ENCODE data around the gene KRT35.

The KRT35 gene

GRCh38 chr17:41486316-41486715 lies 5.4 kb upstream of the KRT35 start:
- DNase-seq, result no peak

- DNase-seq, result no peak
Measured at GRCh38 chr17:41484920-41485904, 4.3 kb upstream of the KRT35 start.

GRCh38 chr17:41483991-41484826 lies 3.3 kb upstream of the KRT35 start:
- DNase-seq, result peak; percentile 57

- DNase-seq, result no peak
Measured at GRCh38 chr17:41483531-41483930, 2.6 kb upstream of the KRT35 start.

- no peak for DNase-seq
Measured at GRCh38 chr17:41480581-41480980, 370 bp downstream of the KRT35 start.

- DNase-seq, result no peak
Measured at GRCh38 chr17:41480136-41480535, 815 bp downstream of the KRT35 start.

- DNase-seq, result no peak
Measured at GRCh38 chr17:41478237-41478636, 2.7 kb downstream of the KRT35 start.

- no peak for DNase-seq
Measured at GRCh38 chr17:41476866-41477815, 3.8 kb downstream of the KRT35 start.

- no peak for DNase-seq
Measured at GRCh38 chr17:41475421-41475820, 5.5 kb downstream of the KRT35 start.

GRCh38 chr17:41474863-41475262 lies 6.1 kb downstream of the KRT35 start:
- no peak for DNase-seq

GRCh38 chr17:41468346-41468745 lies 12.6 kb downstream of the KRT35 start:
- no peak for DNase-seq

GRCh38 chr17:41467561-41467960 lies 13.4 kb downstream of the KRT35 start:
- no peak for DNase-seq

- no peak for DNase-seq
Measured at GRCh38 chr17:41466988-41467387, 14.0 kb downstream of the KRT35 start, which contains the start of gene KRT32. Gene KRT32, minus strand, starts transcription at chr17:41467386. Its CDS starts 61 bp downstream, at chr17:41467325.

- DNase-seq, result peak; percentile 89
Measured at GRCh38 chr17:41464682-41465081, 16.3 kb downstream of the KRT35 start.

GRCh38 chr17:41464173-41464572 lies 16.8 kb downstream of the KRT35 start:
- no peak for DNase-seq

- DNase-seq, result no peak
Measured at GRCh38 chr17:41463746-41464145, 17.2 kb downstream of the KRT35 start.

- no peak for DNase-seq
Measured at GRCh38 chr17:41462705-41463104, 18.2 kb downstream of the KRT35 start.

- no peak for DNase-seq
Measured at GRCh38 chr17:41457676-41458075, 23.3 kb downstream of the KRT35 start.

- no peak for DNase-seq
Measured at GRCh38 chr17:41456204-41456603, 24.7 kb downstream of the KRT35 start.

GRCh38 chr17:41455236-41455635 lies 25.7 kb downstream of the KRT35 start:
- no peak for DNase-seq

GRCh38 chr17:41453066-41453465 lies 27.9 kb downstream of the KRT35 start:
- DNase-seq, result no peak

- no peak for DNase-seq
Measured at GRCh38 chr17:41452281-41452680, 28.7 kb downstream of the KRT35 start.
